ENCODE data around the gene EMC8. TPM values are rescaled to one million over a fixed set of nuclear protein-coding genes. Genes with fewer than 3 reads are reported as not detected.

The EMC8 gene
- total and polyA plus RNA-seq, 4 donors = 12.0 to 12.4 (median 12.2) TPM

DNA sequence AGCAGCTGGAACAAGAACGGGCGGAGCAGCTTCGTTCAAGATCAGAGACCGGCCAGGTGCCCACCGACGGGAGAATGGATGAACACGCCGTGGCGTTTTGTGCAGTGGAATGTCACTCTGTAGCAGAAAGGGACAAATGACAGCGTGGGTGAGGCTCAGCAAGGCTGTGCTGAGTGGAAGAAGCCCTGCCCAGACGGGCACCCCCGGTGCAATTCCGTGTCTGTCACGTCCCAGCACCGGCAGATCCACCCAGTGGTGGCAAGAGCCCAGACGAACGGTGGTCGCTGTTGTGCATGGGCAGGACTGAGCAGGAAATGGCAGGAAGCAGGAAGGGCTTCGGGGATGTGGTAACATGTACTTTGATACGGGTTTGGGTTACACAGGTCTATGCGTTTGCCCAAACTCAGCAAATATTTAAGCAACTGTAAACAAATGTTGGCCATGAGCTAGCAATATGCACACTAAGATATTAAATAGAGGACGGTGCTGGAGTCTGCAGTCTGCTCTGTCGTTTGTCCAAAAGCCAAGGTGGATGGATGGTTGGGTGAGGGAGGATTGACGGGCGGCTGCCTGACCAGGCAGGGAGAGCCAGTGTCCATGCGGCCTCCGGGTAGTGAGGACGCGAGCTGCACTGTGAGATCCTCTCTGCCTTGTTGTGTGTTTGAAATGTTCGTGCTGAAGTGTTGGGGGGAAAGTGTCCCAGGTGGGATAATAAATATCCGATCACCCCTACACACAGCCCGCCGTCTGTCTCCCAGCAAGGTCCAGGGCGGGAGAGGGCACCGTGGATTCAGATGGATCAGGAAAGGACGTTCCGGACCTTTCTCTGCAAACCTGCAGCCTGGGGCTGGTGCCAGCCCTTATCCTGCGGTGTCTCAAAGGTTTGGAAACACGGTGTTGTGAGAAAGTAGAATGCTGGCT is 48.6 kb upstream of the EMC8 start:
- Histone ChIP-seq H3K9me3 (ENCODE audit: control insufficient read depth in 4 of 4, low read length in 3 of 4) (no peaks in the 10 kb centered on the region), H3K4me3 (ENCODE audit: low read depth in 1 of 3, low read length in 3 of 3) (peak overlapping the region; percentile 28 to 80 (median 44)), H3K27me3 (ENCODE audit: control insufficient read depth in 4 of 4, insufficient read depth in 4 of 4, low read length in 3 of 4) (no peaks in the 10 kb centered on the region), H3K36me3 (ENCODE audit: control insufficient read depth in 4 of 4, insufficient read depth in 3 of 4, low read depth in 1 of 4, low read length in 3 of 4) (peaks cover 0 to 4% (median 0%) of the 10 kb centered on the region in 4 donors), H3K9ac (ENCODE audit: low read depth in 1 of 2, low read length in 2 of 2) (peak overlapping the region; percentile 43 to 65), H3K27ac (ENCODE audit: low read depth in 1 of 2, low read length in 2 of 2) (peak overlapping the region; percentile 88 to 97), H3K4me1 (ENCODE audit: control insufficient read depth in 4 of 4, insufficient read depth in 4 of 4, low read length in 3 of 4) (peaks cover 4 to 37% (median 22%) of the 10 kb centered on the region in 4 donors)
- DNase-seq (ENCODE audit: low spot score) = peak; percentile 57
- 27% methylated on average over 39 of the region's 39 CpGs for WGBS
- TF ChIP-seq FOXA1 (IDR thresholded peaks at IDR 0.05) (peak; percentile 23), YY1 (IDR thresholded peaks at IDR 0.05) (peak; percentile 83), JUND (IDR thresholded peaks at IDR 0.05) (peak in 1 of 2 donors; percentile 47), RAD21 (IDR thresholded peaks at IDR 0.05) (peak; percentile 22 to 42), GABPA (IDR thresholded peaks at IDR 0.05 in 1 of 2, conservative IDR thresholded peaks at IDR 0.05 in 1 of 2) (peak in 1 of 2 donors; percentile 71), RXRA (IDR thresholded peaks at IDR 0.05) (peak; percentile 64 to 81), EGR1 (IDR thresholded peaks at IDR 0.05; ENCODE audit: low read depth in 2 of 2) (peak in 1 of 2 donors; percentile 77), HNF4G (IDR thresholded peaks at IDR 0.05) (peak; percentile 65), NR2F2 (IDR thresholded peaks at IDR 0.05) (no peak), TAF1 (conservative IDR thresholded peaks at IDR 0.05) (peak; percentile 91), SP1 (IDR thresholded peaks at IDR 0.05) (peak; percentile 90), HNF4A (conservative IDR thresholded peaks at IDR 0.05) (peak; percentile 88 to 90), FOXA2 (IDR thresholded peaks at IDR 0.05) (peak; percentile 69)
- TF ChIP-seq, protein P1, sequence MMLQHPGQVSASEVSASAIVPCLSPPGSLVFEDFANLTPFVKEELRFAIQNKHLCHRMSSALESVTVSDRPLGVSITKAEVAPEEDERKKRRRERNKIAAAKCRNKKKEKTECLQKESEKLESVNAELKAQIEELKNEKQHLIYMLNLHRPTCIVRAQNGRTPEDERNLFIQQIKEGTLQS (IDR thresholded peaks at IDR 0.05) = peak; percentile 22
- TF ChIP-seq, protein P2, sequence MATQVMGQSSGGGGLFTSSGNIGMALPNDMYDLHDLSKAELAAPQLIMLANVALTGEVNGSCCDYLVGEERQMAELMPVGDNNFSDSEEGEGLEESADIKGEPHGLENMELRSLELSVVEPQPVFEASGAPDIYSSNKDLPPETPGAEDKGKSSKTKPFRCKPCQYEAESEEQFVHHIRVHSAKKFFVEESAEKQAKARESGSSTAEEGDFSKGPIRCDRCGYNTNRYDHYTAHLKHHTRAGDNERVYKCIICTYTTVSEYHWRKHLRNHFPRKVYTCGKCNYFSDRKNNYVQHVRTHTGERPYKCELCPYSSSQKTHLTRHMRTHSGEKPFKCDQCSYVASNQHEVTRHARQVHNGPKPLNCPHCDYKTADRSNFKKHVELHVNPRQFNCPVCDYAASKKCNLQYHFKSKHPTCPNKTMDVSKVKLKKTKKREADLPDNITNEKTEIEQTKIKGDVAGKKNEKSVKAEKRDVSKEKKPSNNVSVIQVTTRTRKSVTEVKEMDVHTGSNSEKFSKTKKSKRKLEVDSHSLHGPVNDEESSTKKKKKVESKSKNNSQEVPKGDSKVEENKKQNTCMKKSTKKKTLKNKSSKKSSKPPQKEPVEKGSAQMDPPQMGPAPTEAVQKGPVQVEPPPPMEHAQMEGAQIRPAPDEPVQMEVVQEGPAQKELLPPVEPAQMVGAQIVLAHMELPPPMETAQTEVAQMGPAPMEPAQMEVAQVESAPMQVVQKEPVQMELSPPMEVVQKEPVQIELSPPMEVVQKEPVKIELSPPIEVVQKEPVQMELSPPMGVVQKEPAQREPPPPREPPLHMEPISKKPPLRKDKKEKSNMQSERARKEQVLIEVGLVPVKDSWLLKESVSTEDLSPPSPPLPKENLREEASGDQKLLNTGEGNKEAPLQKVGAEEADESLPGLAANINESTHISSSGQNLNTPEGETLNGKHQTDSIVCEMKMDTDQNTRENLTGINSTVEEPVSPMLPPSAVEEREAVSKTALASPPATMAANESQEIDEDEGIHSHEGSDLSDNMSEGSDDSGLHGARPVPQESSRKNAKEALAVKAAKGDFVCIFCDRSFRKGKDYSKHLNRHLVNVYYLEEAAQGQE (IDR thresholded peaks at IDR 0.05) = peak; percentile 79
- TF ChIP-seq, protein P3, sequence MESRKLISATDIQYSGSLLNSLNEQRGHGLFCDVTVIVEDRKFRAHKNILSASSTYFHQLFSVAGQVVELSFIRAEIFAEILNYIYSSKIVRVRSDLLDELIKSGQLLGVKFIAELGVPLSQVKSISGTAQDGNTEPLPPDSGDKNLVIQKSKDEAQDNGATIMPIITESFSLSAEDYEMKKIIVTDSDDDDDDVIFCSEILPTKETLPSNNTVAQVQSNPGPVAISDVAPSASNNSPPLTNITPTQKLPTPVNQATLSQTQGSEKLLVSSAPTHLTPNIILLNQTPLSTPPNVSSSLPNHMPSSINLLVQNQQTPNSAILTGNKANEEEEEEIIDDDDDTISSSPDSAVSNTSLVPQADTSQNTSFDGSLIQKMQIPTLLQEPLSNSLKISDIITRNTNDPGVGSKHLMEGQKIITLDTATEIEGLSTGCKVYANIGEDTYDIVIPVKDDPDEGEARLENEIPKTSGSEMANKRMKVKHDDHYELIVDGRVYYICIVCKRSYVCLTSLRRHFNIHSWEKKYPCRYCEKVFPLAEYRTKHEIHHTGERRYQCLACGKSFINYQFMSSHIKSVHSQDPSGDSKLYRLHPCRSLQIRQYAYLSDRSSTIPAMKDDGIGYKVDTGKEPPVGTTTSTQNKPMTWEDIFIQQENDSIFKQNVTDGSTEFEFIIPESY (IDR thresholded peaks at IDR 0.05) = peak; percentile 56
- TF ChIP-seq, protein P4, sequence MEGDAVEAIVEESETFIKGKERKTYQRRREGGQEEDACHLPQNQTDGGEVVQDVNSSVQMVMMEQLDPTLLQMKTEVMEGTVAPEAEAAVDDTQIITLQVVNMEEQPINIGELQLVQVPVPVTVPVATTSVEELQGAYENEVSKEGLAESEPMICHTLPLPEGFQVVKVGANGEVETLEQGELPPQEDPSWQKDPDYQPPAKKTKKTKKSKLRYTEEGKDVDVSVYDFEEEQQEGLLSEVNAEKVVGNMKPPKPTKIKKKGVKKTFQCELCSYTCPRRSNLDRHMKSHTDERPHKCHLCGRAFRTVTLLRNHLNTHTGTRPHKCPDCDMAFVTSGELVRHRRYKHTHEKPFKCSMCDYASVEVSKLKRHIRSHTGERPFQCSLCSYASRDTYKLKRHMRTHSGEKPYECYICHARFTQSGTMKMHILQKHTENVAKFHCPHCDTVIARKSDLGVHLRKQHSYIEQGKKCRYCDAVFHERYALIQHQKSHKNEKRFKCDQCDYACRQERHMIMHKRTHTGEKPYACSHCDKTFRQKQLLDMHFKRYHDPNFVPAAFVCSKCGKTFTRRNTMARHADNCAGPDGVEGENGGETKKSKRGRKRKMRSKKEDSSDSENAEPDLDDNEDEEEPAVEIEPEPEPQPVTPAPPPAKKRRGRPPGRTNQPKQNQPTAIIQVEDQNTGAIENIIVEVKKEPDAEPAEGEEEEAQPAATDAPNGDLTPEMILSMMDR (IDR thresholded peaks at IDR 0.05; ENCODE audit: low read depth, low read length, missing input control) = no peak
- TF ChIP-seq, protein P5, sequence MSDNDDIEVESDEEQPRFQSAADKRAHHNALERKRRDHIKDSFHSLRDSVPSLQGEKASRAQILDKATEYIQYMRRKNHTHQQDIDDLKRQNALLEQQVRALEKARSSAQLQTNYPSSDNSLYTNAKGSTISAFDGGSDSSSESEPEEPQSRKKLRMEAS (IDR thresholded peaks at IDR 0.05) = peak; percentile 73

Measured in liver (tissue), 9 donors.